Measurements from ENCODE around the gene METAP1D. TPM values are rescaled to one million over a fixed set of nuclear protein-coding genes. Genes with fewer than 3 reads are reported as not detected.
"Not testable (repeated sequence)": the region's sequence is repeated elsewhere in the genome, so short reads cannot be mapped to it uniquely, and the experiment has no call there.

The METAP1D gene
- polyA plus RNA-seq, 1 donor = 14.2 TPM

DNA sequence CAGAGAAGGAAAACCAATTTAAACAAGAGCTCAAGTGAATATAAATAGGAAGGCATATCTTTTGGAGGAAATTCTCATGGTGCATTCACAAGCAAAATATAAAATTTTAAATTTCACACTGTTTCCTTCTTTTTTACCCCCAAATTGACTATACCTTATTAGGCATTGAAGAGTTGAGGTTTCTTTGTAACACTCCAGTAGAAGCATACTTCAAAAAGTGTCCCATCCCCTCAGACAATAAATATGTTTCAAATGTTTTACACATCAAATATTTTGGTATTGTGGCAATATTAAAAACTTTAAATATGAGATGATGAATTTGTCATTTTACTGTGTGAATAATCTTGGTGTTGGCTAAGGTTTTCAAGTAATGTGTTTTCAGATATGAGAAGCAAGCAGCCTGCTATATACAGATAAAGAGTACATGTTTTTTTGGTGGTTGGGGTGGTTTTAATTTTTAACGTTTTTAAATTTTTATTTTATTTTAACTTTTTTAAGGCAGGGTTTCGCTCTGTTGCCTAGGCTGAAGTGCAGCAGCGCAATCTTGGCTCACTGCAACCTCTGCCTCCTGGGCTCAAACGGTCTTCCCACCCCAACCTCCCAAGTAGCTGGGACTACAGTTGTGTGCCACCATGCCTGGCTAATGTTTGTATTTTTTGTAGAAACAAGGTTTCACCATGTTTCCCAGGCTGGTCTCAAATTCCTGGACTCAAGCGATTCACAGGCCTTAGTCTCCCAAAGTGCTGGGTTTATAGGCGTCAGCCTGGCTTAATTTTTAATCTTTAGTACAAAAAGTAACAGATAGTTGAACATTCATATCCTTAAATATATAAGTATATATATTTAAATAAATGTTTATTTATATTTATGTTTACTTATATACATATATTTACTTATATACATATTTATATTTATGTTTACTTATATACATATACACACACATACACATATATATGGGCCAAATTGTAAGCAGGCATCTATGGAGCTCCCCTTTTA, 49.1 kb downstream of the METAP1D start:
- no peak for DNase-seq

GRCh38 chr2:172049567-172050120, 49.9 kb downstream of the METAP1D start:
- DNase-seq = no peak

DNA sequence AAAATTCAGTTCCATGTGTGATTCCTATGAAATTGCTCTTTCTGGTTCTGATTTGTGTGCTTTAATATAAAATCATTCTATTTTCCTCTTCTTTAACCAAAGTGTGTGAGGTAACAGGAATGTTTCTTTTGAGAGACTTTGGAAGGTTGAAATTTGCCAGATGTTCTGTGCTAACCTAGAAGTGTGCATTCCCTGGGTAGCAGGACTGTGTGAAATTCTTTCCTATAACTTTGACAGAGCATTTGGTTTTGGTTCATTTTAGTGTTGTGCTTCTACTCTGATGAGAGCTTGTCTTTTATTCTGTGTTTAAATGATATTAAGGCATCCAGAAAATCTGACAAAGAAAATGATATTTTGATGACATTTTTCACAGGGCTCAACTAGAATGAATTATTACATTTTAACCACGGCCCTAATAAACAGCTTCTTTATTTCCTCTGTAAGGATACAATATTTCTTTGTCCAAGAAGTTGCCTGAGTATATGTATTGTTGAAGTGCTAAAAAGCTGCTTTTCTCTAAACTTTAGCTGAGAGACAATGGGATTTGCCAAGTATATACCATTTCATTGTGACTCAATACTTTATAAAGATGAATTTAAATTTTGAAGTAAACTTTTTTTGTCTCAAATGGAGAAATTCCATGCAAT, 50.8 kb downstream of the METAP1D start:
- no peak for DNase-seq

DNA sequence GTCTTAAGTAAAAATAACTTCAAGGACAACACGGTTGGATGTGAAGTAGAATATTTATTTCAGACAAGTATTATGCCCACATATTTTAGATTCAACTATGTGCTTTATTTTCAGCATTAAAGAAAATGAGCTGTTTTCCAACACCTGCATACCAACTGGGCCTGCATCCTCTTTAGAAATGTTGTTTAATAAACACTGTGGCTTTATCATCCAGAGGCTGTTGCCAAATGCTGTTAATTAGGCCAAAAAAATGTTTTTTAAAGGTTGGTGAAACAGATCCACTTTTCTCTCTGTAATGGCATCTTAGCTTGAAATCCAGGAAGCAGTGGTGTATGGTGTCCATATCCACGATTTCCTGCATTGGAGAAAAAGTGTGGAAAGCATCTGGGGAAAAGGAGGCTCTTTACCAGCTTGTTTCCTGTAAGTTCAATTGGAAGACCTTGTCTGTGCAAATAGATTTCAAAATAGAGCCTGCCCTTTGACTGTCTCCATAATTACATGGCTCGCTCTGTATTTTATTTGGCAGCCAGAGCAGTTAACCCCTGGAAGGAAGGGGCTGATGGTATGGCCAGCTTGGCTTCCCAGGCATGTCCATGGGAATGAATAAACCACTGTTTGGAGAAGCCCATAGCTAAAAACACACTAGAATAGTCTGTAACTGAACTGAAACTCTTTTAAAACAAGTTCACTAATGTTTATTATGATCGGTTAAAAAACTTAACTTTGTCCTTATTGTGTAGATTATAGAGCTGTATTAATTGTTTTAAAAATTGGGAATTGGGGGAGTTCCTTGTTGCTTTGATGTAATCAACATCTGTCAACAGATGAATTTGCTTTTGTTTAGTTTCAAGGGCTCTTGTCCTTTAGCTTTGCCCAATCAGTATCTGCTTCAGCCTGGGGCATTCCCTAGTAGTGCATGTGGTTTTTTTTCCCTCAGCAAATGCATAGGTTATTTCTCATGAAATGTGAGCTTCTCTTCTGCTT, 52.5 kb downstream of the METAP1D start:
- DNase-seq = no peak

DNA sequence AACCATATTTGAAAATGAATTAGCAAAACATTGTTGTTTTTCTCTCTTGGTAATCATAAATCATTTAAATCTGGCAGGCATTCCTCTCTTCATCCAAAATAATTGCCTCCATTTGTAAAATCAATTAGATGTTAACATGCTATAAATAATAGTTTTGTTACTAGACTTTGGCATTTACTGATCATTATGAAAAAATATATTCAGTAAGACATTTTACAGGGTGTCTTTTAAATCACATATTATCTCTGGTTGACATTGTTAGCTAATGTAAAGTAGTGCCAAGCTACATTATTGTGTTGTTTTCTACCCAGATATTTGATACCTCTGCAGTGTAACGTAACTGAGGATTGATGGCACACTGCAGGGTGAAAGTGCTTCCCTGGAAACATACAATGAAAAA, 53.7 kb downstream of the METAP1D start:
- no peak for DNase-seq

- DNase-seq = no peak
Observed at GRCh38 chr2:172056293-172056692, 56.5 kb downstream of the METAP1D start.

- no peak for DNase-seq
Observed at GRCh38 chr2:172058660-172059059, 58.9 kb downstream of the METAP1D start.

GRCh38 chr2:172060118-172060517, 60.4 kb downstream of the METAP1D start:
- DNase-seq = not testable (repeated sequence)

GRCh38 chr2:172062402-172063004, 62.8 kb downstream of the METAP1D start:
- no peak for DNase-seq

- DNase-seq = no peak
Observed at GRCh38 chr2:172063446-172063845, 63.7 kb downstream of the METAP1D start.

DNA sequence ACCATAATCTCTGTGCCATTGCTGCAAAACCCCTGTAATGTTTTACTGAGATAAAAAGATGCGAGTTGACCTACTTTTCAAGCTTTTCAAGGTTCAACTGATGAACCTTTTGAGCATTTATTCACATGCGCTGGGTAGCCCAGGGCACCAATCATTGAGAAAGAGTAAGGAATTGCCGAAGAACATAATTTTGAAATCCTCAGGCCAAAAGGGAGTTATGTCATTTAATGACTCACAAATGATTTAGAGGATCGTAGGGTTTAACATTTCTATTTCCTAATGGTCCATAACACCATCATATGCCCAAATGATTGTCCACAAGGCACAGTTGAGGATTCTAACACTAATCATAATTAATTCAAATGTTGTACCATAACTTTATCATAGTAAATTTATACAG, 65.4 kb downstream of the METAP1D start:
- no peak for DNase-seq

GRCh38 chr2:172066394-172066886, 66.7 kb downstream of the METAP1D start:
- DNase-seq = no peak

- not testable (repeated sequence) for DNase-seq
Observed at GRCh38 chr2:172067905-172068304, 68.2 kb downstream of the METAP1D start.

DNA sequence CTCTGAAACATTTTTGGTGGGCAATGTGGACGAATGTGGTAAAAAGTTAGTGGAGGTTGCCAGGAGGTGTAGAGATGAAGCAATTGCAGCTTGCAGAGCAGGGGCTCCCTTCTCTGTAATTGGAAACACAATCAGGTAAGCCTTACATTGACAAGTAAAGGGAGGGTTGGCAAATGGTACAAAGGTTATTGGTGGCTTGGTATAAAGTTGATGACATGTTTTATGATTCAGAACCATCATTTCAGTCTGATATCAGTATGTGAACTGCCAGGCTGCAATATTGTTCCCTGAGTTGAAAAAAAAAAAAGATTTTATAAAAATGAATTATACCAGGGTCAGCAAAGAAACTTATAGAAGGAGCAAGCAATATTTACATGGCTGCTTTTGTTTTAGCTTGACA, 71.2 kb downstream of the METAP1D start:
- DNase-seq = no peak

DNA sequence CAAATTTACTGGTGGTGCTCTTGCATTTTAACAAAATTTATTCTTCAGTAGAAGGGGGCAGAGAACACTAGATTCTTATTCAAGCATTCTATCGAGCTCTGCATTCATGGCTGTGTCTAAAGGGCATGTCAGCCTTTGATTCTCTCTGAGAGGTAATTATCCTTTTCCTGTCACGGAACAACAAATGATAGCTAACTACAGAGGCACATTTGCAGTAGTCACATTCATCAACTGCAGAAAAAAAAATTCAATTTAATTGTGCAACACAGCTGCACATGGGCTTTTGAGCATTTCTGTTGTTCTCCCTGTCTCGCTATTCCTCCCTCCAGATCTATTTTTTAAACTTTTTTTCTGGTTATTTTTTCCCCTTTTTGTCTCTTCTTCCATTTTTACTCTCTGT, 72.5 kb downstream of the METAP1D start:
- no peak for DNase-seq

GRCh38 chr2:172072706-172073105, 73.0 kb downstream of the METAP1D start:
- DNase-seq = no peak

GRCh38 chr2:172073518-172073917, 73.8 kb downstream of the METAP1D start:
- DNase-seq = no peak

- DNase-seq = no peak
Observed at GRCh38 chr2:172074254-172074653, 74.5 kb downstream of the METAP1D start.

DNA sequence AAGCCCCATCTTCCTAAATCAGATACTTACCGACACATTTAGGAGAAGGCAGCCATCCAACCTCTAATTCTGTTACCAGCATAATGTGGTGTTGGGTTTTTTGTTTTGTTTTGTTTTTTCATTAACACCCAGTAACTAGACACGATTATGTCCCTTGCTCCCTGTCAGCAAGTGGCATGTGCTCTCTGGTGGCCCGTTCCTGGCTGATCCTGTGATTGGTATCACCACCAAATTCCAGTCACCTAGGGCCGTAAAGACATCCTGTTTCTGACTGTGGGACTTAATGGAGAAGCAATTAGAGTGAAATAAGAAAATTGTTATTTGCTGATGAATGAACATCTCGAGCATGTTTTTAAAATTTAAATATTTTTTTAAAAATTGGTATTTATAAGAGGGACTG, 79.7 kb downstream of the METAP1D start:
- no peak for DNase-seq

GRCh38 chr2:172079838-172080640, 80.3 kb downstream of the METAP1D start:
- no peak for DNase-seq
